Right lobe of liver (tissue), 6 donors: ENCODE data around the gene ACTA1. TPM values are rescaled to one million over a fixed set of nuclear protein-coding genes. Genes with fewer than 3 reads are reported as not detected.

Source experiments
- ATAC-seq, 4 donors: fragments of 200-7000 bp; cut with Tn5 transposase; one replicate each; pipeline ENCODE4 v1.9.1; 2020; ENCODE audit warnings: mild to moderate bottlenecking in 4 of 4, moderate library complexity in 4 of 4
- DNase-seq, 3 donors: peaks; one replicate each; pipeline ENCODE4 v3.0.0-alpha.2; 2020
- H3K27ac ChIP-seq, 3 donors: fragments of 200-600 bp; one replicate each; pipeline ENCODE4 v1.8.0; 2022
- H3K27me3 ChIP-seq, 2 donors: fragments of 200-600 bp; one replicate each; pipeline ENCODE4 v1.8.0; 2022
- H3K36me3 ChIP-seq, 4 donors: fragments of 200-600 bp; sonication (generic) in 1 of 4; one replicate each; pipeline versions ENCODE4 v1.5.1 to v1.8.0; 2017 to 2022; ENCODE audit warnings: control low read depth in 1 of 4
- H3K4me1 ChIP-seq, 4 donors: fragments of 200-600 bp; sonication (generic) in 1 of 4; one replicate each; pipeline versions ENCODE4 v1.5.1 to v1.8.0; 2017 to 2022; ENCODE audit warnings: control low read depth in 1 of 4
- H3K4me3 ChIP-seq, 3 donors: fragments of 200-600 bp; one replicate each; pipeline ENCODE4 v1.8.0; 2022
- H3K9me3 ChIP-seq, 4 donors: fragments of 200-600 bp; sonication (generic) in 1 of 4; one replicate each; pipeline versions ENCODE4 v1.5.1 to v1.8.0; 2017 to 2022; ENCODE audit warnings: control low read depth in 1 of 4
- POLR2A ChIP-seq: fragments of 450-650 bp; IDR thresholded peaks from one replicate; pipeline ENCODE4 v1.6.1; 2017; ENCODE audit warnings: antibody characterized with exemption, mild to moderate bottlenecking
- whole genome bisulfite sequencing: methylation state at CpG from one replicate; pipeline ENCODE4 v1.1.6; 2018; ENCODE audit warnings: low coverage, low lambda C conversion rate; ENCODE audit not compliant: insufficient coverage; ENCODE audit errors: missing lambda C conversion rate; 5-methylcytosine and 5-hydroxymethylcytosine counted together
- intact Hi-C, 2 donors: fragments of 100-400 bp; cut with DNase I; formaldehyde crosslinking; loops; one replicate each; pipeline versions ENCODE4 v1.11.2 to v1.14.1; 2022
- total RNA-seq, 6 experiments: library from RNA; depleted of rRNA in 2 of 6; stranded (reverse); fragments of >200 nt in 2 of 6; fragmentation: NEBNext Ultra II Directional in 3 of 6; extraction: Animal tissue kit (Norgen Biotek cat#: 25700) in 3 of 6; gene quantifications; one replicate each; pipeline versions ENCODE4 v1.1.0 to v1.2.4, GENCODE V29; 2016 to 2023
- TF ChIP-seq, protein P1 (sequence below), 4 donors: fragments of 200-600 bp in 3 of 4; fragments of 450-650 bp in 1 of 4; IDR thresholded peaks; one replicate each; pipeline versions ENCODE4 v1.5.1 to v1.8.0; 2016 to 2022; ENCODE audit warnings: antibody characterized with exemption in 4 of 4, mild to moderate bottlenecking in 2 of 4
- donor health status: DM: no; HTN: yes; CAD: no.
- donor health status: DM: no; HTN: no; CAD: no.
- donor health status: DM: no; HTN: no; CAD: no.
- donor health status: DM: no; HTN: yes; CAD: no.
- donor health status: DM: no; HTN: yes; CAD: no.

The ACTA1 gene
- total RNA-seq, 6 experiments from 2014 or later = 1.1 to 14.2 (median 1.3) TPM; not detected in 1

DNA sequence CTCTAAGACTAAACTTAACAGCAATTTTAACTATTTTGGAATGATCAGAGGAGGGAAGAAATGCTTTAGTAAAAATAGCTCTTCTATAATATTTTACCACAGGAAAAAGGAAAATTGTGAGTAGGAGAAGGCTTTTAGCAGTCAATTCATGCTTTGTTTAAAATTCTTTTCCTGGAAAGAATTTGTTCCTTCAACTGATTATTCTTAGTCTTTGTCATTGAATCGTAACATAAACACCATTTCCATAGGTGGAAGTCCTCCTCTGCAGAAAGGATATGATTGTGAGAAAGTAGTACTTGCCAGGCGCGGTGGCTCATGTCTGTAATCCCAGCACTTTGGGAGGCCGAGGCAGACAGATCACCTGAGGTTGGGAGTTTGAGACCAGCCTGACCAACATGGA is 11.9 kb upstream of the ACTA1 start:
- no peaks in the 10 kb centered on the region for H3K27me3 ChIP-seq
- no peak for TF ChIP-seq POLR2A
- TF ChIP-seq, protein P1, sequence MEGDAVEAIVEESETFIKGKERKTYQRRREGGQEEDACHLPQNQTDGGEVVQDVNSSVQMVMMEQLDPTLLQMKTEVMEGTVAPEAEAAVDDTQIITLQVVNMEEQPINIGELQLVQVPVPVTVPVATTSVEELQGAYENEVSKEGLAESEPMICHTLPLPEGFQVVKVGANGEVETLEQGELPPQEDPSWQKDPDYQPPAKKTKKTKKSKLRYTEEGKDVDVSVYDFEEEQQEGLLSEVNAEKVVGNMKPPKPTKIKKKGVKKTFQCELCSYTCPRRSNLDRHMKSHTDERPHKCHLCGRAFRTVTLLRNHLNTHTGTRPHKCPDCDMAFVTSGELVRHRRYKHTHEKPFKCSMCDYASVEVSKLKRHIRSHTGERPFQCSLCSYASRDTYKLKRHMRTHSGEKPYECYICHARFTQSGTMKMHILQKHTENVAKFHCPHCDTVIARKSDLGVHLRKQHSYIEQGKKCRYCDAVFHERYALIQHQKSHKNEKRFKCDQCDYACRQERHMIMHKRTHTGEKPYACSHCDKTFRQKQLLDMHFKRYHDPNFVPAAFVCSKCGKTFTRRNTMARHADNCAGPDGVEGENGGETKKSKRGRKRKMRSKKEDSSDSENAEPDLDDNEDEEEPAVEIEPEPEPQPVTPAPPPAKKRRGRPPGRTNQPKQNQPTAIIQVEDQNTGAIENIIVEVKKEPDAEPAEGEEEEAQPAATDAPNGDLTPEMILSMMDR (IDR thresholded peaks at IDR 0.05) = no peak
- H3K4me1 ChIP-seq = no peaks in the 10 kb centered on the region
- WGBS = 87% methylated on average over 4 of the region's 4 CpGs
- no peak for ATAC-seq
- no peak for DNase-seq
- intact Hi-C loops = no loop called here
- H3K27ac ChIP-seq = no peak overlapping the region
- H3K36me3 ChIP-seq = peaks cover 0 to 53% (median 8%) of the 10 kb centered on the region in 4 donors
- H3K4me3 ChIP-seq = no peak overlapping the region
- H3K9me3 ChIP-seq = no peaks in the 10 kb centered on the region

DNA sequence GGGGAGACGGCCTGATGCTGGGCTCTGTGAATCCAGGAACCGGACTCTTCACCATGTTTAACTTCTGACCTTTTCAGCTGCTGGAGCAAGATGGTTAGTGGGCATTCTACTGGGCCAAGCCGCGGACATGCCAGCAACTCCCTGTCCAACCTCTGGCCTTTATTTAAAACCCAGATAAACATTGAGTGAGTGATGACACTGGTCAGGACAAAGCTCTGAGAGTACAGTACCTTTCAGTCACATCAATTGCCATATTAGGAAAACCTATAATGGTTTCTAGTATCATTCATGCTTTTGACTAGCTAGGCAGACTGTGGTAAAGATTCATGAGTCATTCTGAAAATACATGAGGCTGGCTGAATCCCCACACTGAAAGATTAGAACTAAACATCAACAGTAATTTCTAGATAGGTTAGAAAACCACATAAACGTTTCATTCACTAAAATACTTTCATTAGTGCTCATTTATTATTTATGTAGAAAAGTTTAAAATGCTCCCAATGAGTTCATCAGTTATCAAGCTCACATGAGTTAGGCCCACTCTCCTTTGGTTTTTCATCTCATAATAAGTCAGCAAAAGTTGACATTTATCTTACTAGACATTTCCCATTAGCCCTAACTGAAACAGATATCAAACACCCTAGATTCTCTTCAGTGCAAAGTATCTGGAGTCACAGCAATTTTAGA is 7.1 kb upstream of the ACTA1 start:
- no peak overlapping the region for H3K4me3 ChIP-seq
- H3K4me1 ChIP-seq = no peaks in the 10 kb centered on the region
- no peaks in the 10 kb centered on the region for H3K9me3 ChIP-seq
- TF ChIP-seq, protein P1 (IDR thresholded peaks at IDR 0.05) = no peak
- no peak for TF ChIP-seq POLR2A
- H3K27me3 ChIP-seq = no peaks in the 10 kb centered on the region
- 55% methylated on average over 4 of the region's 5 CpGs for WGBS
- no peak for ATAC-seq
- intact Hi-C loops = no loop called here
- DNase-seq = no peak
- peaks cover 0 to 31% (median 5%) of the 10 kb centered on the region in 4 donors for H3K36me3 ChIP-seq
- H3K27ac ChIP-seq = no peak overlapping the region

DNA sequence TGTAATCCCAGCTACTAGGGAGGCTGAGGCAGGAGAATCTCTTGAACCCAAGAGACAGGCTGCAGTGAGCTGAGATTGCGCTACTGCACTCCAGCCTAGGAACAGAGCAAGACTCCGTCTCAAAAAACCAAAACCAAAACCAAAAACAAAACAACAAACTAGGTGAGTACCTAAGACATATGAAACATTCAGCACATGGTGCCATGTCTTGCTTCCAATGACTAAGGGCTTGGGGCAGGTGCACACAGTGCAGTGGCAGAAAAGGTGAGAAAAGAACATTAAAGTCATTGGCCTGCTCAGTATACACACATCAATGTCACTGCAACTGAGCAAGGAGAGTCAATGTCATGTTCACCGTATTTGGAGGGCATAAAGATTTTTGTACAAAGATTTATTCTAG is 4.1 kb upstream of the ACTA1 start:
- Histone ChIP-seq H3K4me3 (no peak overlapping the region), H3K9me3 (no peaks in the 10 kb centered on the region), H3K36me3 (peaks cover 0 to 18% (median 2%) of the 10 kb centered on the region in 4 donors), H3K27me3 (peaks cover 0 to 11% of the 10 kb centered on the region in 2 donors), H3K4me1 (no peaks in the 10 kb centered on the region), H3K27ac (no peak overlapping the region)
- TF ChIP-seq, protein P1 (IDR thresholded peaks at IDR 0.05) = no peak
- TF ChIP-seq POLR2A = no peak
- DNase-seq = no peak
- no peak for ATAC-seq
- intact Hi-C loops = no loop called here
- WGBS = 94% methylated on average over 3 of the region's 3 CpGs

DNA sequence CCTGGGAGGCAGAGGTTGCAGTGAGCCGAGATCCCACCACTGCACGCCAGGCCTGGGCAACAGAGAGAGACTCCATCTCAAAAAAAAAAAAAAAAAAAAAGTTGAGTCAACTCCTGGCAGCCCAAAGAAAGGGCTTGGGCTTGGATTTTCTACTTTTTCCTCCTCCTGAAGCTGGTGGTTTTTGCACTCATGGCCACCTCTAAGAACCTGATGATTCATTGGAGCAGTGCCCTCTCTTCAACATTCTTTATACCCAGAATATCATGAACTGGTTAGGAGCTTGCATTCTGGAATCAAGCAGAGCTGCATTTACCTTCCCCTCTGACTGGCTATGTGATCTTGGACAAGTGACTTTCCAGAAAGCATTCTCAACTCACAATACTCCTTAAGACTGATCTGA is 3.5 kb upstream of the ACTA1 start:
- no peak overlapping the region for H3K4me3 ChIP-seq
- TF ChIP-seq, protein P1 (IDR thresholded peaks at IDR 0.05) = no peak
- no peak for TF ChIP-seq POLR2A
- peaks cover 0 to 18% (median 2%) of the 10 kb centered on the region in 4 donors for H3K36me3 ChIP-seq
- 100% methylated on average over 1 of the region's 2 CpGs for WGBS
- DNase-seq (no peak), ATAC-seq (no peak)
- H3K4me1 ChIP-seq = no peaks in the 10 kb centered on the region
- no peak overlapping the region for H3K27ac ChIP-seq
- peaks cover 0 to 13% of the 10 kb centered on the region in 2 donors for H3K27me3 ChIP-seq
- intact Hi-C loops = no loop called here
- no peaks in the 10 kb centered on the region for H3K9me3 ChIP-seq
